Suprapubic skin (tissue), 3 donors: ENCODE measurements around the gene ARHGAP11A.

Experiments used
- POLR2AphosphoS5 ChIP-seq, 3 donors: sonication (generic); formaldehyde crosslinking; IDR thresholded peaks; one replicate each; pipeline ENCODE4 v1.6.1; 2017; ENCODE audit warnings: antibody characterized with exemption in 3 of 3
- TF ChIP-seq, protein P1 (sequence below), 2 donors: fragments of 200-600 bp in 1 of 2; fragments of 450-650 bp in 1 of 2; sonication (generic) in 1 of 2; IDR thresholded peaks; one replicate each; pipeline ENCODE4 v1.5.1; 2016 to 2019; ENCODE audit warnings: antibody characterized with exemption in 2 of 2, mild to moderate bottlenecking in 1 of 2, moderate library complexity in 1 of 2

DNA sequence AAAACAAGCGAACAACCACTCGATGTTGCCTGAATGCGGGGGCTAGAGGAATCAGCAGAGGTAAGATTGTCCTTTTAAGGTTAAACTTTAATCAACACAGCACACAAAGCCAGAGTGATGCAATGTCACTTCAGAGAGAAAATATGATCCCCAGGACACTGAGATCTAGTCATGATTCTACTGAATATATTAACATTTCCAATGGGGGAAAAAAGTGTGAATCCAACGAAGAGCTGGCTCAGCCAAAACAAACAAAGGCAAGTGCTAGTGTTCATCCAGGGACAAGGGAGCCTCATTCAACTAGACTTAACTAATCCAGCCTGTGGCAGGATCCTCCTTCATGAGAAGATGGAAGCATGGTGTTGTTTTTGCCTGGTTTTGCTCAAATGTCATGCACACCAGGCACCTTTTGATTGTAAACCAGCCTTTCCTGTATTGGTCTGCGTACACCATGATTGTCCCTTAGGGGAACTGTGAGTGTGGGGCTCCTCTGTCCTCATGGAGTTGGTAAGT is 62.0 kb downstream of the ARHGAP11A start:
- TF ChIP-seq, protein P1, sequence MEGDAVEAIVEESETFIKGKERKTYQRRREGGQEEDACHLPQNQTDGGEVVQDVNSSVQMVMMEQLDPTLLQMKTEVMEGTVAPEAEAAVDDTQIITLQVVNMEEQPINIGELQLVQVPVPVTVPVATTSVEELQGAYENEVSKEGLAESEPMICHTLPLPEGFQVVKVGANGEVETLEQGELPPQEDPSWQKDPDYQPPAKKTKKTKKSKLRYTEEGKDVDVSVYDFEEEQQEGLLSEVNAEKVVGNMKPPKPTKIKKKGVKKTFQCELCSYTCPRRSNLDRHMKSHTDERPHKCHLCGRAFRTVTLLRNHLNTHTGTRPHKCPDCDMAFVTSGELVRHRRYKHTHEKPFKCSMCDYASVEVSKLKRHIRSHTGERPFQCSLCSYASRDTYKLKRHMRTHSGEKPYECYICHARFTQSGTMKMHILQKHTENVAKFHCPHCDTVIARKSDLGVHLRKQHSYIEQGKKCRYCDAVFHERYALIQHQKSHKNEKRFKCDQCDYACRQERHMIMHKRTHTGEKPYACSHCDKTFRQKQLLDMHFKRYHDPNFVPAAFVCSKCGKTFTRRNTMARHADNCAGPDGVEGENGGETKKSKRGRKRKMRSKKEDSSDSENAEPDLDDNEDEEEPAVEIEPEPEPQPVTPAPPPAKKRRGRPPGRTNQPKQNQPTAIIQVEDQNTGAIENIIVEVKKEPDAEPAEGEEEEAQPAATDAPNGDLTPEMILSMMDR (IDR thresholded peaks at IDR 0.05) = no peak
- TF ChIP-seq POLR2AphosphoS5 (IDR thresholded peaks at IDR 0.05) = no peak
